ENCODE data around the gene ZNF75A. TPM values are rescaled to one million over a fixed set of nuclear protein-coding genes. Genes with fewer than 3 reads are reported as not detected.
"Not testable (repeated sequence)": the region's sequence is repeated elsewhere in the genome, so short reads cannot be mapped to it uniquely, and the experiment has no call there.

ZNF75A gene
- total RNA-seq, 1 experiment from 2014 or later: 24.5 TPM

DNA sequence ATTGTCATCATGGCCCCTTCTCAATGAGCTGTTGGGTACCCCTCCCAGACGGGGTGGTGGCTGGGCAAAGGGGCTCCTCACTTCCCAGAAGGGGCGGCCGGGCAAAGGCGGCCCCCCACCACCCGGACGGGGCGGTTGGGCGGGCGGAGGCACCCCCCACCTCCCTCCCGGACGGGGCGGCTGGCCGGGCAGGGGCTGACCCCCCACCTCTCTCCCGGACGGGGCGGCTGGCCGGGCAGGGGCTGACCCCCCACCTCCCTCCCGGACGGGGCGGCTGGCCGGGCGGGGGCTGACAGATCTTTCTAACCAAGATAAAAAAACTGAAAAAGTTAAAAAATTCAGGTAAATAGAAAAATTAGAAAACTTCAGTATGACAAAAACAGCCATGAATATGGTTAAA, 34.0 kb upstream of the ZNF75A start:
- H3K4me3 ChIP-seq (ENCODE audit: low read depth in 2 of 2, low read length in 2 of 2); BruUV-seq (replicated peaks); H3K27me3 ChIP-seq (ENCODE audit: control insufficient read depth, insufficient read depth, low read length); H3K4me1 ChIP-seq (ENCODE audit: control insufficient read depth, insufficient read depth, low read length); in situ Hi-C loops (cut with HindIII; ENCODE audit: low pct_unique_long_range_greater_than_20kb, low sequenced_read_pairs); H3K27ac ChIP-seq (ENCODE audit: low read length); ATAC-seq; H3K36me3 ChIP-seq (ENCODE audit: control insufficient read depth, insufficient read depth, low read length); POLR2A ChIA-PET; CTCF ChIA-PET; H3K9me3 ChIP-seq (ENCODE audit: control insufficient read depth, insufficient read depth, low read depth, low read length); DNase-seq (ENCODE audit: low read depth, low spot score); intact Hi-C loops (cut with micrococcal nuclease; ENCODE audit: unreplicated experiment): not testable (repeated sequence)

DNA sequence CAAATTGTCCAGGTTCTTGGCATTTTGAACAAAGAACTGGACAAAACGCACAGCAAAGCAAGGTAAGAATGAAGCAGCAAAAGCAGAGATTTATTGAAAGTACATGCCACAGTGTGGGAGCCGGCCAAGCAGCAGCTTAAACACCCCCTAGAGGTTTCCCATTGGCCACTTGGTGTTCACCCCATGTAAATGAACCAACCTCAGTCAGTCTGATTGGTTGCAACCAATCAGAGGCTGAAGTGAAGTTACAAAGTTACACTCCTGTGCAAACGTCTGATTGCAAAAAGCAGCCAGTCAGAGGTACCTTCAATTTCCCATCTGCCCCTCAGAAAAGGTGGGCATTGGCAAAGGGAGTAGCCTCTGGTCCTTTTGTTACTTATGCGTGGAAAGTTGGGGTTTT, 30.8 kb upstream of the ZNF75A start:
- in situ Hi-C loops (cut with HindIII; ENCODE audit: low pct_unique_long_range_greater_than_20kb, low sequenced_read_pairs) (no loop called here), intact Hi-C loops (cut with micrococcal nuclease; ENCODE audit: unreplicated experiment) (no loop called here)
- Histone ChIP-seq H3K9me3 (ENCODE audit: control insufficient read depth, insufficient read depth, low read depth, low read length) (no peaks in the 10 kb centered on the region), H3K27me3 (ENCODE audit: control insufficient read depth, insufficient read depth, low read length) (no peaks in the 10 kb centered on the region; the same call in 1 of the 2 replicates), H3K4me3 (ENCODE audit: low read depth in 2 of 2, low read length in 2 of 2) (no peak overlapping the region), H3K27ac (ENCODE audit: low read length) (no peak overlapping the region), H3K4me1 (ENCODE audit: control insufficient read depth, insufficient read depth, low read length) (no peaks in the 10 kb centered on the region), H3K36me3 (ENCODE audit: control insufficient read depth, insufficient read depth, low read length) (no peaks in the 10 kb centered on the region)
- no TSS peak for BruUV-seq (replicated peaks)
- POLR2A ChIA-PET: no interaction called here
- CTCF ChIA-PET: no interaction called here
- no peak for DNase-seq (ENCODE audit: low read depth, low spot score)
- TF ChIP-seq TCF7L2 (IDR thresholded peaks at IDR 0.05; ENCODE audit: low read depth, low read length): no peak
- TF ChIP-seq POLR2AphosphoS5 (IDR thresholded peaks at IDR 0.05; ENCODE audit: low read depth, low read length): no peak
- TF ChIP-seq, protein P1, sequence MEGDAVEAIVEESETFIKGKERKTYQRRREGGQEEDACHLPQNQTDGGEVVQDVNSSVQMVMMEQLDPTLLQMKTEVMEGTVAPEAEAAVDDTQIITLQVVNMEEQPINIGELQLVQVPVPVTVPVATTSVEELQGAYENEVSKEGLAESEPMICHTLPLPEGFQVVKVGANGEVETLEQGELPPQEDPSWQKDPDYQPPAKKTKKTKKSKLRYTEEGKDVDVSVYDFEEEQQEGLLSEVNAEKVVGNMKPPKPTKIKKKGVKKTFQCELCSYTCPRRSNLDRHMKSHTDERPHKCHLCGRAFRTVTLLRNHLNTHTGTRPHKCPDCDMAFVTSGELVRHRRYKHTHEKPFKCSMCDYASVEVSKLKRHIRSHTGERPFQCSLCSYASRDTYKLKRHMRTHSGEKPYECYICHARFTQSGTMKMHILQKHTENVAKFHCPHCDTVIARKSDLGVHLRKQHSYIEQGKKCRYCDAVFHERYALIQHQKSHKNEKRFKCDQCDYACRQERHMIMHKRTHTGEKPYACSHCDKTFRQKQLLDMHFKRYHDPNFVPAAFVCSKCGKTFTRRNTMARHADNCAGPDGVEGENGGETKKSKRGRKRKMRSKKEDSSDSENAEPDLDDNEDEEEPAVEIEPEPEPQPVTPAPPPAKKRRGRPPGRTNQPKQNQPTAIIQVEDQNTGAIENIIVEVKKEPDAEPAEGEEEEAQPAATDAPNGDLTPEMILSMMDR (IDR thresholded peaks at IDR 0.05): no peak
- TF ChIP-seq, protein P2, sequence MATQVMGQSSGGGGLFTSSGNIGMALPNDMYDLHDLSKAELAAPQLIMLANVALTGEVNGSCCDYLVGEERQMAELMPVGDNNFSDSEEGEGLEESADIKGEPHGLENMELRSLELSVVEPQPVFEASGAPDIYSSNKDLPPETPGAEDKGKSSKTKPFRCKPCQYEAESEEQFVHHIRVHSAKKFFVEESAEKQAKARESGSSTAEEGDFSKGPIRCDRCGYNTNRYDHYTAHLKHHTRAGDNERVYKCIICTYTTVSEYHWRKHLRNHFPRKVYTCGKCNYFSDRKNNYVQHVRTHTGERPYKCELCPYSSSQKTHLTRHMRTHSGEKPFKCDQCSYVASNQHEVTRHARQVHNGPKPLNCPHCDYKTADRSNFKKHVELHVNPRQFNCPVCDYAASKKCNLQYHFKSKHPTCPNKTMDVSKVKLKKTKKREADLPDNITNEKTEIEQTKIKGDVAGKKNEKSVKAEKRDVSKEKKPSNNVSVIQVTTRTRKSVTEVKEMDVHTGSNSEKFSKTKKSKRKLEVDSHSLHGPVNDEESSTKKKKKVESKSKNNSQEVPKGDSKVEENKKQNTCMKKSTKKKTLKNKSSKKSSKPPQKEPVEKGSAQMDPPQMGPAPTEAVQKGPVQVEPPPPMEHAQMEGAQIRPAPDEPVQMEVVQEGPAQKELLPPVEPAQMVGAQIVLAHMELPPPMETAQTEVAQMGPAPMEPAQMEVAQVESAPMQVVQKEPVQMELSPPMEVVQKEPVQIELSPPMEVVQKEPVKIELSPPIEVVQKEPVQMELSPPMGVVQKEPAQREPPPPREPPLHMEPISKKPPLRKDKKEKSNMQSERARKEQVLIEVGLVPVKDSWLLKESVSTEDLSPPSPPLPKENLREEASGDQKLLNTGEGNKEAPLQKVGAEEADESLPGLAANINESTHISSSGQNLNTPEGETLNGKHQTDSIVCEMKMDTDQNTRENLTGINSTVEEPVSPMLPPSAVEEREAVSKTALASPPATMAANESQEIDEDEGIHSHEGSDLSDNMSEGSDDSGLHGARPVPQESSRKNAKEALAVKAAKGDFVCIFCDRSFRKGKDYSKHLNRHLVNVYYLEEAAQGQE (IDR thresholded peaks at IDR 0.05; ENCODE audit: insufficient read depth in 1 of 2, low read depth in 2 of 2, low read length in 1 of 2): no peak
- TF ChIP-seq SIN3A (IDR thresholded peaks at IDR 0.05; ENCODE audit: borderline replicate concordance, insufficient read depth, low read depth, low read length): no peak
- ATAC-seq: no peak

DNA sequence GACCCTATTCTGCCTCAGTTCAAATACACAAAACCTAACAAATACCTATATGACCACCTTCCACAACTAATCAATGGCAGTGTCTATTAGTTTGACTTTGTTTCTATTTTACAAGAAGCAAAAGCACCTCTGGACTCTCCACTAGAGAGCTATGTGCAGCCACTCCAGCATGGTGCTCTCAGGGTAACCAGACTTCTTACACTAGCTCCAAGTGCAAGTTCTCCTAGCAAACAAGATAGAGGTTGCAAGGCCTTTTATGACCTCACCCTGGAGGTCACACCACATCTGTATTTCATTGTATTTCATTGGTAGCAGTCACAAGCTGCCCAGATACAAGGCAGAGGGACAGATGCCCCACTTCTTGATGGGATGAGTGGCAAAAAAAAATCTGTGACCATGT, 30.4 kb upstream of the ZNF75A start:
- H3K4me1 ChIP-seq (ENCODE audit: control insufficient read depth, insufficient read depth, low read length): no peaks in the 10 kb centered on the region
- intact Hi-C loops (cut with micrococcal nuclease; ENCODE audit: unreplicated experiment): no loop called here
- no peak for TF ChIP-seq POLR2AphosphoS5 (IDR thresholded peaks at IDR 0.05; ENCODE audit: low read depth, low read length)
- no peak for TF ChIP-seq TCF7L2 (IDR thresholded peaks at IDR 0.05; ENCODE audit: low read depth, low read length)
- TF ChIP-seq, protein P1 (IDR thresholded peaks at IDR 0.05): no peak
- no peak for TF ChIP-seq SIN3A (IDR thresholded peaks at IDR 0.05; ENCODE audit: borderline replicate concordance, insufficient read depth, low read depth, low read length)
- TF ChIP-seq, protein P2 (IDR thresholded peaks at IDR 0.05; ENCODE audit: insufficient read depth in 1 of 2, low read depth in 2 of 2, low read length in 1 of 2): no peak

More for the DNA sequence above, 30.4 kb upstream of the ZNF75A start:
- CTCF ChIA-PET: no interaction called here
- H3K27ac ChIP-seq (ENCODE audit: low read length): no peak overlapping the region
- no peak for ATAC-seq
- POLR2A ChIA-PET: no interaction called here
- no peaks in the 10 kb centered on the region for H3K9me3 ChIP-seq (ENCODE audit: control insufficient read depth, insufficient read depth, low read depth, low read length)
- in situ Hi-C loops (cut with HindIII; ENCODE audit: low pct_unique_long_range_greater_than_20kb, low sequenced_read_pairs): no loop called here
- no peak overlapping the region for H3K4me3 ChIP-seq (ENCODE audit: low read depth in 2 of 2, low read length in 2 of 2)
- DNase-seq (ENCODE audit: low read depth, low spot score): no peak
- H3K36me3 ChIP-seq (ENCODE audit: control insufficient read depth, insufficient read depth, low read length): no peaks in the 10 kb centered on the region
- H3K27me3 ChIP-seq (ENCODE audit: control insufficient read depth, insufficient read depth, low read length): no peaks in the 10 kb centered on the region; the same call in 1 of the 2 replicates
- no TSS peak for BruUV-seq (replicated peaks)

Measured in Panc1 (cell line).